Heart left ventricle (tissue), 13 donors: ENCODE results near the gene RNF13.

Experiments
- POLR2A ChIP-seq, 2 donors: fragments of 450-650 bp; IDR thresholded peaks; one replicate each; pipeline ENCODE4 v1.6.1; 2017; ENCODE audit warnings: antibody characterized with exemption in 2 of 2, mild to moderate bottlenecking in 2 of 2, moderate library complexity in 2 of 2
- TF ChIP-seq, protein P1 (sequence below), 12 donors: fragments of 200-600 bp; sonication (generic) in 4 of 12; IDR thresholded peaks; one replicate each; pipeline versions ENCODE4 v1.5.0 to v1.8.0; 2018 to 2022; ENCODE audit warnings: antibody characterized with exemption in 12 of 12, mild to moderate bottlenecking in 5 of 12
- donor health status: ischemic (EF 13 %, LVEDD 7.1; RV severe dilation, severe dysfunction).
- donor health status: DM: no; HTN: yes; CAD: no.
- donor health status: DM: no; HTN: no; CAD: no.
- donor health status: ischemic (EF 25% LVEDD 6.9; RV normal size, moderate dysfunction).
- donor health status: ischemic (EF 25% LVEDD 5.7; RV mildly dilated, moderate dysfunction).
- donor health status: ischemic (EF 35%, LVEDD 5.7; RV mildly dilated, moderate dysfunction).
- donor health status: nonischemic (EF 11% LVEDD 7.7; RV severe dilation, severe dysfunction).
- donor health status: DM: yes; HTN: yes; CAD: no.
- donor health status: PGD.
- donor health status: ischemic (EF 29% LVEDD 5.4; RV normal size, mild dysfunction).
- donor health status: nonischemic (EF 23%, LVEDD 6.1; RV moderate dilation, normal function).

DNA sequence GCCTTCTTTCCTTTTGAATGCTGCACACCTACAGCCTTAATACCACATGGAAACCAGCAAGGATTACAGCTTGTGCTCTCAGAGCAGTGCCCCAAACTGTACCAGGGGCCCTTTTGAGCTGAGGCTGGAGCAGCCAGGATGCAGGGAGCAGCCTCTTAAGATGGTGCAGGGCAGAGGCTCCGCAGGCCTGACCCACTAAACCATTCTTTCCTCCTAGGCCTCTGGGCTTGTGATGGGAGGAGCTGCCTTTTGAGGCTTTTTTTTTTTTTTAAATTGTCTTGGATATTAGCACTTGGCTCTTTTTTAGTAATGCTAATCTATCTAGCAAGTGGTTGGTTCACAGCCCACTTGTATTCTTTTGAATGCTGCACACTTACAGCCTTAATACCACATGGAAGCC is 120.0 kb downstream of the RNF13 start:
- TF ChIP-seq, protein P1, sequence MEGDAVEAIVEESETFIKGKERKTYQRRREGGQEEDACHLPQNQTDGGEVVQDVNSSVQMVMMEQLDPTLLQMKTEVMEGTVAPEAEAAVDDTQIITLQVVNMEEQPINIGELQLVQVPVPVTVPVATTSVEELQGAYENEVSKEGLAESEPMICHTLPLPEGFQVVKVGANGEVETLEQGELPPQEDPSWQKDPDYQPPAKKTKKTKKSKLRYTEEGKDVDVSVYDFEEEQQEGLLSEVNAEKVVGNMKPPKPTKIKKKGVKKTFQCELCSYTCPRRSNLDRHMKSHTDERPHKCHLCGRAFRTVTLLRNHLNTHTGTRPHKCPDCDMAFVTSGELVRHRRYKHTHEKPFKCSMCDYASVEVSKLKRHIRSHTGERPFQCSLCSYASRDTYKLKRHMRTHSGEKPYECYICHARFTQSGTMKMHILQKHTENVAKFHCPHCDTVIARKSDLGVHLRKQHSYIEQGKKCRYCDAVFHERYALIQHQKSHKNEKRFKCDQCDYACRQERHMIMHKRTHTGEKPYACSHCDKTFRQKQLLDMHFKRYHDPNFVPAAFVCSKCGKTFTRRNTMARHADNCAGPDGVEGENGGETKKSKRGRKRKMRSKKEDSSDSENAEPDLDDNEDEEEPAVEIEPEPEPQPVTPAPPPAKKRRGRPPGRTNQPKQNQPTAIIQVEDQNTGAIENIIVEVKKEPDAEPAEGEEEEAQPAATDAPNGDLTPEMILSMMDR (IDR thresholded peaks at IDR 0.05) = no peak
- no peak for TF ChIP-seq POLR2A (IDR thresholded peaks at IDR 0.05)
